NCI-H524 (cell line): ENCODE results near the gene RFC4.

Experiments
- DNase-seq, 2 experiments: peaks; one replicate each; lab custom pipeline; 2025; lab: John Stamatoyannopoulos, UW

Gene RFC4

GRCh38 chr3:186743666-186744065, 62.6 kb downstream of the RFC4 start:
- DNase-seq, result no peak

GRCh38 chr3:186742618-186743380, 63.5 kb downstream of the RFC4 start:
- DNase-seq, result no peak
